ENCODE data around the gene ABLIM2. TPM values are rescaled to one million over a fixed set of nuclear protein-coding genes. Genes with fewer than 3 reads are reported as not detected.
A peak's percentile ranks its signal among the peaks of the same experiment; 100 is the strongest.

The ABLIM2 gene
- total RNA-seq, 2 experiments from 2014 or later: 0.30 to 0.79 TPM

DNA sequence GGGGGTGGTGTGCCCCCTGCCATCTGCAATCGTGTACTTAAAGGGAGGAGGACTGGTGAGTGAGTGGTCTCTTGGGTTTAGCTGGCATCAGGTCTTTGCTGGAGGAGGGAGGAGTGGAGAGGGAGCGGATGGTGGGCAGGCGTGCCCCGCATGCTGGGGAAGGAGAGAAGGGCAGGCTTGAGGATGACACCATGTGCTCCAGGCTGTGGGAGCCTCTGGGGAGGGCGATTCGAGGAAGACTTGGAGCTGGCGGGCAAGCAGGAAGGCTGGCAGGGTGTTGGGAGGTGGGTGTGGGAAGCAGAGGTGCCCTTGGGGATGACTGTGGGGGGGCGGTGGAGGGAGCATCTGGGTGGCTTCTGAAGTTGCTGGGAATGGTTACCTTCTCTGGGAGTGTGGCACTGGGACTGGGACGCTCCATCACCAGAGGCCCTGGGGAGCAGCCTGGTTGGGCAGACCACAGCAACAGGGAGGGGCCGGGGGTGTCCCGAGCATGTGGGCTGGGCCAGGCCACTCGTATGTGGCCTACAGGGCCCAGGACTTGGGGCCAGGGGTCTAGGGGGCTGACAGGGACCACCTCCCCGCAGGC lies 188.2 kb downstream of the ABLIM2 start:
- peaks cover 5% of the 10 kb centered on the region for H3K36me3 Mint-ChIP-seq (ENCODE audit: low read depth)
- ChIA-PET CTCF (interaction anchor here (0.6 to 1.8 kb wide), 3 partner anchors 9 to 636 kb away, joined by 3 to 4 read pairs (median 3); no protein-coding TSS in a partner anchor), POLR2A (no interaction called here)
- no peaks in the 10 kb centered on the region for H3K27me3 Mint-ChIP-seq
- H3K4me3 Mint-ChIP-seq: peak overlapping the region; percentile 85
- DNase-seq: no peak
- peaks cover 67% of the 10 kb centered on the region for H3K4me1 Mint-ChIP-seq
- H3K27ac Mint-ChIP-seq: peak overlapping the region; percentile 96
- no peaks in the 10 kb centered on the region for H3K9me3 Mint-ChIP-seq

GRCh38 chr4:7968262-7968896 lies 190.2 kb downstream of the ABLIM2 start:
- Mint-ChIP-seq H3K4me1 (peaks cover 77% of the 10 kb centered on the region), H3K36me3 (ENCODE audit: low read depth) (peaks cover 5% of the 10 kb centered on the region), H3K27me3 (no peaks in the 10 kb centered on the region), H3K9me3 (no peaks in the 10 kb centered on the region), H3K4me3 (no peak overlapping the region), H3K27ac (peak overlapping the region; percentile 52)
- no peak for DNase-seq
- CTCF ChIA-PET: interaction anchor here (0.7 to 1.6 kb wide), 3 partner anchors 19 to 113 kb away, joined by 3 to 4 read pairs (median 3); no protein-coding TSS in a partner anchor
- POLR2A ChIA-PET: interaction anchor here (0.6 kb wide), 1 partner anchor 104 kb away, joined by 3 read pairs; no protein-coding TSS in a partner anchor

GRCh38 chr4:7967501-7968261 lies 190.9 kb downstream of the ABLIM2 start:
- H3K36me3 Mint-ChIP-seq (ENCODE audit: low read depth): peaks cover 5% of the 10 kb centered on the region
- no peak overlapping the region for H3K27ac Mint-ChIP-seq
- CTCF ChIA-PET: interaction anchor here (0.7 to 1.6 kb wide), 3 partner anchors 18 to 139 kb away, joined by 3 to 4 read pairs (median 3); no protein-coding TSS in a partner anchor
- H3K27me3 Mint-ChIP-seq: no peaks in the 10 kb centered on the region
- H3K4me3 Mint-ChIP-seq: no peak overlapping the region
- peaks cover 76% of the 10 kb centered on the region for H3K4me1 Mint-ChIP-seq
- DNase-seq: no peak
- POLR2A ChIA-PET: no interaction called here
- H3K9me3 Mint-ChIP-seq: no peaks in the 10 kb centered on the region

- Mint-ChIP-seq H3K4me3 (no peak overlapping the region), H3K27me3 (no peaks in the 10 kb centered on the region), H3K4me1 (peaks cover 72% of the 10 kb centered on the region), H3K9me3 (no peaks in the 10 kb centered on the region), H3K27ac (no peak overlapping the region), H3K36me3 (ENCODE audit: low read depth) (peaks cover 5% of the 10 kb centered on the region)
- DNase-seq: no peak
- POLR2A ChIA-PET: no interaction called here
- CTCF ChIA-PET: interaction anchor here (1.4 kb wide), 1 partner anchor 139 kb away, joined by 4 read pairs; no protein-coding TSS in a partner anchor
Measured at GRCh38 chr4:7967063-7967440, 191.6 kb downstream of the ABLIM2 start.

GRCh38 chr4:7966281-7967062 lies 192.1 kb downstream of the ABLIM2 start:
- Mint-ChIP-seq H3K36me3 (ENCODE audit: low read depth) (peaks cover 5% of the 10 kb centered on the region), H3K27me3 (no peaks in the 10 kb centered on the region), H3K4me3 (no peak overlapping the region), H3K4me1 (peaks cover 67% of the 10 kb centered on the region), H3K9me3 (no peaks in the 10 kb centered on the region), H3K27ac (no peak overlapping the region)
- POLR2A ChIA-PET: no interaction called here
- DNase-seq: no peak
- CTCF ChIA-PET: interaction anchor here (0.7 to 1.4 kb wide), 2 partner anchors 57 to 138 kb away, joined by 3 to 4 read pairs; no protein-coding TSS in a partner anchor

DNA sequence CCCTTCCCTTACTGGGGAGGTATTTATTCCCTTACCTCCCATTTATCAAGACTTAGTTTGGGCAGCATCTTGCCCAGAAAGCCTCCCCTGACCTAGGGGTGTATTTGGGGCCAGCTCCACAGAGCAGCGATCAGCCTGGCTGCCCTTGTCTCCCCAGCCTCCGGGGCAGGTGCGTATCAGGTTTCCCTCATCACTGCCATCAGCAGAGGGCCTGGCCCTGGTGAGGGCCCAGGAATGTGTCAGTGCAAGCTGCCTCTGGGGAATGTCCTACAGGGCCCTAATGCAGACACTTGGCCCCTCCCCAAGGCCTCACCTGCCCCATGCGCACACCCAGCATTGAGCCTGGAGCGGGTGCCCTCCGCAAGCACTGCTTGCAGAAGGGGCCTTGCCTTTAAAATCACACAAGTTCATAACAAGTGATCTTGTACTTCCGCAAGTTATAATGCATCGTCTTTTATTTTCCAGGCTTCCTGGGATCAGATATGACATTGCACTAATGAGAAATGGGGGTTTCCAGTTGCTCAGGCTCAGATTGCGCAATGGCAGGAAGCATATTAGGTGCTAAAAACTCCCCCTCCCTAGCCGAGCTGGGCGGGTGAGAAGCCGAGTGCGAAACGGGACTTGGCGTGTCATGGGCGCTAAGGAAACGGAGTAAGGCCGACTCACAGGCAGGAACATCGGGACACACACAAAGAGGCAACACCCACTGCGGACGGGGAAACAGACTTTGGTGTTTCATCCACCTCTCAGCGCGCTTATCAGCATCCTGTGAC lies 193.5 kb downstream of the ABLIM2 start:
- no peaks in the 10 kb centered on the region for H3K27me3 Mint-ChIP-seq
- DNase-seq: no peak
- no peak overlapping the region for H3K27ac Mint-ChIP-seq
- ChIA-PET POLR2A (no interaction called here), CTCF (interaction anchor here (1.0 to 1.5 kb wide), 5 partner anchors 8 to 52 kb away, joined by 3 to 5 read pairs (median 4); no protein-coding TSS in a partner anchor)
- H3K4me3 Mint-ChIP-seq: no peak overlapping the region
- peaks cover 3% of the 10 kb centered on the region for H3K36me3 Mint-ChIP-seq (ENCODE audit: low read depth)
- no peaks in the 10 kb centered on the region for H3K9me3 Mint-ChIP-seq
- peaks cover 65% of the 10 kb centered on the region for H3K4me1 Mint-ChIP-seq

- ChIA-PET POLR2A (no interaction called here), CTCF (interaction anchor here (1.0 to 1.5 kb wide), 6 partner anchors 9 to 160 kb away, joined by 3 to 5 read pairs (median 4); no protein-coding TSS in a partner anchor)
- Mint-ChIP-seq H3K27ac (peak overlapping the region; percentile 19), H3K9me3 (no peaks in the 10 kb centered on the region), H3K4me3 (no peak overlapping the region), H3K27me3 (no peaks in the 10 kb centered on the region), H3K36me3 (ENCODE audit: low read depth) (peaks cover 3% of the 10 kb centered on the region), H3K4me1 (peaks cover 59% of the 10 kb centered on the region)
- peak; percentile 42 for DNase-seq
Measured at GRCh38 chr4:7964459-7964858, 194.2 kb downstream of the ABLIM2 start.

DNA sequence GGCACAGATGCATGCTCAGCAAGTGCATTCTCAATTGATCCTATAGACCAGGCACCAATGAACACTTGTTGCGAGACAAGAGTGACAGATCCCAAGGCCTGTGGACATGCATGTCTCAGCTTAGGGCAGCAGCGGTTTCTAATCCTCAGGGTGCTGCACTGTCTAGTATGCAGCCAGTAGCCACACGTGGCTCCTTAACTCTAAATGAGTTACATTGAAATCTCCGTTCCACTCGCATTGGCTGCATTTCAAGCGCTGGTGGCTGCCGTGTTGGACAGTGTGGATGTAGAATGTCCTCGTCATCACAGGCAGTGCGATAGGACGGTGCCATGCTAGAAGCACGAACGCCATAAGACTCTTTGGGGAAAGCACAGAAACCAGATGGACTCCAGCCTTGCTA lies 194.9 kb downstream of the ABLIM2 start:
- no peak overlapping the region for H3K4me3 Mint-ChIP-seq
- H3K9me3 Mint-ChIP-seq: no peaks in the 10 kb centered on the region
- H3K36me3 Mint-ChIP-seq (ENCODE audit: low read depth): peaks cover 3% of the 10 kb centered on the region
- CTCF ChIA-PET: interaction anchor here (1.3 to 1.5 kb wide), 4 partner anchors 8 to 161 kb away, joined by 3 to 5 read pairs (median 4); no protein-coding TSS in a partner anchor
- no peak overlapping the region for H3K27ac Mint-ChIP-seq
- H3K27me3 Mint-ChIP-seq: no peaks in the 10 kb centered on the region
- POLR2A ChIA-PET: no interaction called here
- DNase-seq: no peak
- peaks cover 56% of the 10 kb centered on the region for H3K4me1 Mint-ChIP-seq

GRCh38 chr4:7962609-7963508 lies 195.8 kb downstream of the ABLIM2 start:
- no peak for DNase-seq
- Mint-ChIP-seq H3K27ac (peak overlapping the region; percentile 7), H3K4me1 (peaks cover 48% of the 10 kb centered on the region), H3K9me3 (no peaks in the 10 kb centered on the region), H3K27me3 (no peaks in the 10 kb centered on the region), H3K4me3 (no peak overlapping the region), H3K36me3 (ENCODE audit: low read depth) (no peaks in the 10 kb centered on the region)
- ChIA-PET CTCF (interaction anchor here (1.3 to 1.5 kb wide), 3 partner anchors 86 to 160 kb away, joined by 3 to 4 read pairs (median 4); no protein-coding TSS in a partner anchor), POLR2A (no interaction called here)

- POLR2A ChIA-PET: interaction anchor here (0.7 kb wide), 1 partner anchor 94 kb away, joined by 4 read pairs; no protein-coding TSS in a partner anchor
- peak overlapping the region; percentile 6 for H3K27ac Mint-ChIP-seq
- no peak overlapping the region for H3K4me3 Mint-ChIP-seq
Measured at GRCh38 chr4:7960790-7961655, 197.6 kb downstream of the ABLIM2 start.

More at GRCh38 chr4:7960790-7961655, 197.6 kb downstream of the ABLIM2 start:
- peaks cover 41% of the 10 kb centered on the region for H3K4me1 Mint-ChIP-seq
- DNase-seq: peak; percentile 59
- H3K27me3 Mint-ChIP-seq: peaks cover 3% of the 10 kb centered on the region
- CTCF ChIA-PET: interaction anchor here (1.1 to 1.5 kb wide), 2 partner anchors 9 kb away, joined by 3 read pairs; no protein-coding TSS in a partner anchor
- H3K9me3 Mint-ChIP-seq: no peaks in the 10 kb centered on the region
- no peaks in the 10 kb centered on the region for H3K36me3 Mint-ChIP-seq (ENCODE audit: low read depth)

All from activated CD4-positive, alpha-beta T cell treated with anti-CD3 and anti-CD28 coated beads, Interleukin-2, amount 10 ng/mL, durations not matched to agents 7 days and 5 days (primary cell).